Skeletal muscle tissue (tissue), 4 donors: ENCODE data around the gene FIGLA. TPM values are rescaled to one million over a fixed set of nuclear protein-coding genes. Genes with fewer than 3 reads are reported as not detected.

Experiments used
- H3K27ac ChIP-seq: one replicate; pipeline ENCODE4 v1.7.0; 2013; ENCODE audit warnings: mild to moderate bottlenecking, low read depth, low read length, inconsistent platforms
- H3K27me3 ChIP-seq, 3 donors: one replicate each; pipeline ENCODE4 v1.7.0; 2013; ENCODE audit warnings: low read length in 3 of 3; ENCODE audit not compliant: control insufficient read depth in 3 of 3, insufficient read depth in 3 of 3
- H3K36me3 ChIP-seq, 3 donors: one replicate each; pipeline ENCODE4 v1.7.0; 2013; ENCODE audit warnings: low read length in 3 of 3; ENCODE audit not compliant: control insufficient read depth in 3 of 3, insufficient read depth in 3 of 3
- H3K4me1 ChIP-seq, 3 donors: one replicate each; pipeline ENCODE4 v1.7.0; 2013; ENCODE audit warnings: low read length in 3 of 3, mild to moderate bottlenecking in 3 of 3; ENCODE audit not compliant: control insufficient read depth in 3 of 3, insufficient read depth in 3 of 3
- H3K4me3 ChIP-seq, 3 donors: one replicate each; pipeline ENCODE4 v1.7.0; 2013; ENCODE audit warnings: low read length in 3 of 3
- H3K9ac ChIP-seq, 3 donors: one replicate each; pipeline ENCODE4 v1.7.0; 2013; ENCODE audit warnings: low read length in 3 of 3, mild to moderate bottlenecking in 3 of 3, moderate library complexity in 2 of 3, low read depth in 1 of 3
- H3K9me3 ChIP-seq, 3 donors: one replicate each; pipeline ENCODE4 v1.7.0; 2013; ENCODE audit warnings: low read length in 3 of 3; ENCODE audit not compliant: control insufficient read depth in 3 of 3
- total RNA-seq: library from RNA; depleted of rRNA; stranded (reverse); fragments of >200 nt; gene quantifications from one replicate; pipeline ENCODE4 v1.2.3, GENCODE V29; 2014
- donor health status: Osteomylitis.

Gene FIGLA
- total RNA-seq, 1 donor from 2014 or later: not detected

DNA sequence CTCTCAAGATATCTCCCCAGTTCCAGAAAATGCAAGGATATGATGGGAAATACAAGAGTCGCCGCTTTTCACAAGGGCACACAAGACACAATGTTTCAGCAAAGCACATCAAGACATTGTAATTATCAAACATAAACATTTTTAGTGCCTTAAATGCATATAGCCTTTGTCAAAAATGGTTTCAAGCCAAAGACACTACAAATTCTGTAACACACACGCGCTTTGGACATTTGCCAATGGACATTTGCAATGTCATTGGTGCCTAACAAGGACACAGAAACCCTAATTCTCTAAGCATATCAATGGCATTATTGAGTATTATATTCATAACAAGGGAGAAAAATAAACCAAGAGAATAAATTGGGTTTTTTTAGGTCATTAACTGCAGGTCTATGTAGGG is 38.6 kb downstream of the FIGLA start:
- Histone ChIP-seq H3K9me3 (peaks cover 0 to 2% (median 0%) of the 10 kb centered on the region in 3 donors), H3K4me3 (no peak overlapping the region), H3K9ac (no peak overlapping the region), H3K27me3 (peaks cover 7 to 14% (median 12%) of the 10 kb centered on the region in 3 donors), H3K27ac (no peak overlapping the region), H3K36me3 (no peaks in the 10 kb centered on the region), H3K4me1 (no peaks in the 10 kb centered on the region)

DNA sequence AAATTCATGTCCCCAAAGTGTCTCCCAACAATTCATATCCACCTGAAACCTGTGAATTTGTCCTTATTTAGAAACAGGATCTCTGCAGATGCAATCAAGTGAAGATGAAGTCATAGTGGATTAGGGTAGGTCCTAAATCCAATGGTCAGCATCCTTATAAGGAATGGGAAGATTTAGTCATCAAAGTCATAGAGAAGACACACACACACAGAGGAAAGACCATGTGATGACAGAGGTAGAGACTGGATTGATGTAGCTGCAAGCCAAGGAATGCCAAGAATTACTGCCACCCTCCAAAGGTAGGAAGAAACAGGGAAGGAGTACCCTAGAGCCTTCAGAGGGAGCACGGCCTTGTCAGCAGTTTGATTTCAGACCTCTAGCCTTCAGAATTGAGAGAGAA is 40.1 kb downstream of the FIGLA start:
- H3K36me3 ChIP-seq: no peaks in the 10 kb centered on the region
- no peaks in the 10 kb centered on the region for H3K4me1 ChIP-seq
- no peak overlapping the region for H3K9ac ChIP-seq
- H3K9me3 ChIP-seq: peaks cover 0 to 2% (median 0%) of the 10 kb centered on the region in 3 donors
- no peak overlapping the region for H3K27ac ChIP-seq
- H3K27me3 ChIP-seq: peaks cover 3 to 7% (median 6%) of the 10 kb centered on the region in 3 donors
- H3K4me3 ChIP-seq: no peak overlapping the region

DNA sequence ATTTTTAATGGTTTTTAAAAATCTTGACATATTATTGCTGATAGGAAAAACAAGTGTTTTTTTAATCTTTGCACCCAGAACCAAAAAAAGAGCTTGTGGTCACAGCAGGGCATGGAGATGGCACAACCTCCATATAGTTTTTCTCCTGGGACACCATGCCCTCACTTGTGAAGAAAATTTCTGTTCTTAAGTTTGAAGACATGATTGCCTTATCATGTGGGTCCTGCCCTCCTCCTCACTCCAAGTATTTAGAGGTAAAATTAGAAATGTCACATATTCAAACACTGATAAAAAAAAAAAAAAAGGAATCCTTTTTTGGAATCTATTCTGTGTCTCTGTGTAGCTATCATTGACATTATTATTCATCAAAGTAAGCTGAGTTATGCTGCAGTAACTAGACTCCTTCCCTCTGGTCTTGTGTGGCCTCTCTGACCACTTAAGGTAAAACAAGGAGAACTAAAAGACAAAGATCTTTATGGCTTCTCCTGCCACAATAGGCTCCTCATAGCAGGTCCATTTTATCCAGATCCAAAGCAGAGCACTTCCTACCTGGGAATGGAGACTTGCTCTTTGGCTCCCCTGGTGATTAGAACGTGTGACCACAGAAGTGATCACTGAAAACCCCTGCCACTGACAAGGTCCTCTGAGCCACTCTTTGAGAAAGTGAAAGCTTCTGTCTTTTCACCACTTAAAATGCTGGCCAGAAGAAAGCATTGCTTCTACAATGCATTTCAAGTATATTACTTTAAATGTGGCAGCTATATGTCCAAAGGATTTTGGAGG is 42.2 kb downstream of the FIGLA start:
- peaks cover 0 to 3% (median 3%) of the 10 kb centered on the region in 3 donors for H3K27me3 ChIP-seq
- H3K9me3 ChIP-seq: peaks cover 0 to 2% (median 0%) of the 10 kb centered on the region in 3 donors
- no peaks in the 10 kb centered on the region for H3K4me1 ChIP-seq
- H3K9ac ChIP-seq: no peak overlapping the region
- H3K4me3 ChIP-seq: no peak overlapping the region
- no peaks in the 10 kb centered on the region for H3K36me3 ChIP-seq
- no peak overlapping the region for H3K27ac ChIP-seq

GRCh38 chr2:70747284-70747683 is 43.2 kb downstream of the FIGLA start:
- Histone ChIP-seq H3K4me1 (no peaks in the 10 kb centered on the region), H3K27ac (no peak overlapping the region), H3K27me3 (peaks cover 0 to 3% (median 3%) of the 10 kb centered on the region in 3 donors), H3K9ac (no peak overlapping the region), H3K4me3 (no peak overlapping the region), H3K9me3 (peaks cover 0 to 2% (median 0%) of the 10 kb centered on the region in 3 donors), H3K36me3 (no peaks in the 10 kb centered on the region)

DNA sequence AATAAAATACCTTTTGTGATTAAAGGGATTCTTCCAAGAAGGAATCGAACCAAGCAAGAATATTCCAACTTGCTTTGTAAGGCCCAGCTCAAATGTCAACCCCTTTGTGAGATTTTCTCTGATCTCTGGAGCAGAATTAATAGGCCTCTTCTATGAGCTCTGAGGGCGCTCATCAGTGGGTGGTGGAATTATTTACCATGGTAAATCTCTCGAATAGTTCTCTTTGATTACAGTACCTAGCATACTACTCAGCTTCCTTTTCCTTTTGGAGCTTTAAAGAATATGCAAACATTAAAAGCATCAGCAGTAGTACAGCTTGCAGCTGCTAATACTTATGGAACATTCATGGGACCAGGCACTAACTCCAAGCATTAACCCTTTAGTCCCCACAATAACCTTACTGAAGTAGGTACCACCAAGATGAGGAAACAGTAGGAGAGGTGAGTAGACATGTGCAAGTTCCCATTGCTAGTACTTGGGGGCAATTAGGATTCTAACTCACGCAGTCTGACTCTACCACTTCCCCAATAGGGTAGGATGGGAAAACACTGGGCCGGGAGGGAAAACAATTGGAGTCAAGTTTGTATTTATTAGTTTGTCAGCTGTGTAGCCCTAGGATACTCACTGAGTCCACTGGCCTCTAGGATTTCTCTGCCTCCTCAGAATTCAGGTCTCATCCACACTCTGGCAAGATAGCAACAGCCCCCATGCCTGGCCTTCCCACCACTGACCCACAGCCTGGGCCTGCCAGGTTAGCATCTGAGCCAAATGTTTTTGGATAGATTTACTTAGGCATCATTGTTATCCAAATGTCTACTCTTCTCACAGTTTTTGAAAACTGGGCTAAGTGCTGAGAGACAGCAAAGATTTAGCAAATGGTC is 44.1 kb downstream of the FIGLA start:
- H3K4me3 ChIP-seq: no peak overlapping the region
- peaks cover 0 to 2% (median 0%) of the 10 kb centered on the region in 3 donors for H3K9me3 ChIP-seq
- H3K36me3 ChIP-seq: no peaks in the 10 kb centered on the region
- no peaks in the 10 kb centered on the region for H3K4me1 ChIP-seq
- H3K9ac ChIP-seq: no peak overlapping the region
- H3K27ac ChIP-seq: no peak overlapping the region
- peaks cover 0 to 3% (median 3%) of the 10 kb centered on the region in 3 donors for H3K27me3 ChIP-seq

- H3K9ac ChIP-seq: no peak overlapping the region
- H3K4me3 ChIP-seq: no peak overlapping the region
- no peaks in the 10 kb centered on the region for H3K4me1 ChIP-seq
- H3K9me3 ChIP-seq: peaks cover 0 to 2% (median 0%) of the 10 kb centered on the region in 3 donors
- H3K36me3 ChIP-seq: no peaks in the 10 kb centered on the region
- no peak overlapping the region for H3K27ac ChIP-seq
- H3K27me3 ChIP-seq: peaks cover 0 to 3% (median 3%) of the 10 kb centered on the region in 3 donors
Measured at GRCh38 chr2:70745276-70745825, 45.1 kb downstream of the FIGLA start.

DNA sequence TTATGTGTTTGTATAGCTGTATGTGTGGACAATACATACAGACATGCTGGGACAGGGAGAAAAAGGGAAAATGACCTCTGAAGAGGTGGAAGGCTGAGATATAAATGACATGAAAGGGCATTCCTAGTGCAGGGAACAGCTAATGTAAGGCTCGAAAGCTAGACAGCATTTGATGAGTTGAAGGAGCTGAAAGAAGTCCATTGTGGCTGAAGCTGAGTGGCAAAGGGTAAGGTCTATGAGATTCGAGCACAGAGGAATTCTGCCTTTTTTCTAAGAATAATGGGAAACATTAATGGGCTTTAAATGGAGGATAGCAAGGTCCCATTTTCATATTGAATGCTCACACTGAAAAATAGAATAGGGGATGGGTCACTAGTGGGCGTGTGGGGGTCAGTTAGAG is 46.0 kb downstream of the FIGLA start:
- Histone ChIP-seq H3K9me3 (peaks cover 0 to 2% (median 0%) of the 10 kb centered on the region in 3 donors), H3K4me1 (no peaks in the 10 kb centered on the region), H3K27ac (no peak overlapping the region), H3K4me3 (no peak overlapping the region), H3K27me3 (peaks cover 0 to 3% (median 3%) of the 10 kb centered on the region in 3 donors), H3K36me3 (no peaks in the 10 kb centered on the region), H3K9ac (no peak overlapping the region)

DNA sequence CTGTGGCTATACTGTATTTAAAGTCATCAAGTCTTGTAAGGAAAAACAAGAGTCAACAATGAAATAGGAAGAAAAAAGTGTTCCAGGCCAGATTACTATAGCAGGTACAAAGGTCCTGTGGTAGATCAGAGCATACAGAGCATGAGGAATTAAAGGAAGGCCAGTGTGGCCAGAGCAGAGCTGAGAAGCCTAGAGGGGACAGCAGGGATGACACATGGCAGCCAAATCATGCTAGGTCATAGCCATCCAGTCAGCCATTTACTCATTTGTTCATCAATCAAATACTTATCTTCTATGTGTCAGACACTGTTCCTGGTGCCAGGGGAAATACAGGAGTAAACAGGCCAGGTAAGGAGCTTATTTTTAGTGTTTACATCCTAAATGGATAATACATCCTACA is 46.8 kb downstream of the FIGLA start:
- no peaks in the 10 kb centered on the region for H3K4me1 ChIP-seq
- H3K9ac ChIP-seq: no peak overlapping the region
- H3K9me3 ChIP-seq: peaks cover 0 to 2% (median 0%) of the 10 kb centered on the region in 3 donors
- H3K4me3 ChIP-seq: no peak overlapping the region
- H3K27ac ChIP-seq: no peak overlapping the region
- H3K36me3 ChIP-seq: no peaks in the 10 kb centered on the region
- peaks cover 0 to 3% (median 3%) of the 10 kb centered on the region in 3 donors for H3K27me3 ChIP-seq

DNA sequence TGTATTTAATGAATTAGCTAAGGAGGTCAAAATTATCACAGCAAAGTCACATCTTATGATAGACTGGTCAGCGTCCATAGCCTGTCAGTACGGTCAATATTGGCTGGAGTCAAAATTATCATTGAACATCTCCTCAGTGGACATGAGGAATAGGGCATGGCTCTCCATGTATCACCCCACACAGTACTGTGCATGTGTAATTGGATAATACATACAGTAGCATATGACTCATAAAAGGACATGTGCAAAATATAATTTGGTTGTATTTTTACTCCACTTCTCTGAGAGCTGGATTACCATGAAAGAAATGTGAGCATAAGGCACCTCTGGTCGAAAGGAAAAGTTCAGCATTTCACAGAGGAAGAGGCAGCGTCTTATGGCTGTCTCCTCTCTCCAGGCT is 47.4 kb downstream of the FIGLA start:
- H3K4me1 ChIP-seq: no peaks in the 10 kb centered on the region
- H3K27ac ChIP-seq: no peak overlapping the region
- peaks cover 0 to 3% (median 3%) of the 10 kb centered on the region in 3 donors for H3K27me3 ChIP-seq
- H3K36me3 ChIP-seq: no peaks in the 10 kb centered on the region
- H3K4me3 ChIP-seq: no peak overlapping the region
- no peak overlapping the region for H3K9ac ChIP-seq
- H3K9me3 ChIP-seq: peaks cover 0 to 2% (median 0%) of the 10 kb centered on the region in 3 donors
